SH-SY5Y (cell line): ENCODE measurements around the gene AFAP1L2.

Experiments used
- GATA2 ChIP-seq: IDR thresholded peaks from 2 replicates; pipeline ENCODE4 v1.6.1; 2011; ENCODE audit warnings: mild to moderate bottlenecking, low read depth, low read length
- GATA3 ChIP-seq: IDR thresholded peaks from 2 replicates; pipeline ENCODE4 v1.6.1; 2011; ENCODE audit warnings: low read depth, mild to moderate bottlenecking, low read length, moderate library complexity

DNA sequence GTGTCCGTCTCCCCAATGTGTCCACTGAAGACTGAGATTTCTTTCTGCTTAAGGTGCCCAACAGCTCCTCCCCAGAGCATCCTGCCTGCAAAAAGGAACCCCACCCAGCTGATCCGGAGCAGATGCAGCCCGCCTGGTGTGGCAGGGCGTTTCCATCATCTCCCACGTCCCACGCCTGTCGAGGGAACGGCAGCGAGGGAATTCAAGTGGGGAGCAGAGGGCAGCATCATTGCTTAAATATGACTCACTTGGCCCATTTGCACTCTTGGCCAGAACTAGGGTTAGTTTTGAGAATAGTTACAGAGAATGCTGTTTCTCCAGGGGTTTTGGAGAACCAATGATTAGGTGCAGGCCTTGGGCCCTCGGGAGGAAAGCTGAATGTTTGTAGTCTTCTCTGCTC lies 144.5 kb downstream of the AFAP1L2 start:
- TF ChIP-seq GATA2 = no peak
- TF ChIP-seq GATA3 = no peak
